ENCODE measurements around the gene COL26A1. TPM values are rescaled to one million over a fixed set of nuclear protein-coding genes. Genes with fewer than 3 reads are reported as not detected.

The COL26A1 gene
- total RNA-seq, 1 experiment from 2014 or later = 0.20 TPM

- Histone ChIP-seq H3K9me2 (ENCODE audit: insufficient read depth) (no peaks in the 10 kb centered on the region), H3F3A (ENCODE audit: insufficient read depth, low read depth) (no peaks in the 10 kb centered on the region), H3K27ac (no peak overlapping the region), H3K27me3 (ENCODE audit: insufficient read depth, low read depth) (peaks cover 83% of the 10 kb centered on the region), H2AFZ (no peak overlapping the region), H3K79me2 (ENCODE audit: low read depth) (no peaks in the 10 kb centered on the region), H3K9me3 (ENCODE audit: insufficient read depth, low read depth) (no peaks in the 10 kb centered on the region), H3K4me2 (no peak overlapping the region), H3K4me3 (no peak overlapping the region), H4K20me1 (ENCODE audit: insufficient read depth) (no peaks in the 10 kb centered on the region), H3K4me1 (replicated peaks; ENCODE audit: insufficient read depth) (no peaks in the 10 kb centered on the region), H3K36me3 (ENCODE audit: low read depth) (no peaks in the 10 kb centered on the region)
- TF ChIP-seq, protein P1, sequence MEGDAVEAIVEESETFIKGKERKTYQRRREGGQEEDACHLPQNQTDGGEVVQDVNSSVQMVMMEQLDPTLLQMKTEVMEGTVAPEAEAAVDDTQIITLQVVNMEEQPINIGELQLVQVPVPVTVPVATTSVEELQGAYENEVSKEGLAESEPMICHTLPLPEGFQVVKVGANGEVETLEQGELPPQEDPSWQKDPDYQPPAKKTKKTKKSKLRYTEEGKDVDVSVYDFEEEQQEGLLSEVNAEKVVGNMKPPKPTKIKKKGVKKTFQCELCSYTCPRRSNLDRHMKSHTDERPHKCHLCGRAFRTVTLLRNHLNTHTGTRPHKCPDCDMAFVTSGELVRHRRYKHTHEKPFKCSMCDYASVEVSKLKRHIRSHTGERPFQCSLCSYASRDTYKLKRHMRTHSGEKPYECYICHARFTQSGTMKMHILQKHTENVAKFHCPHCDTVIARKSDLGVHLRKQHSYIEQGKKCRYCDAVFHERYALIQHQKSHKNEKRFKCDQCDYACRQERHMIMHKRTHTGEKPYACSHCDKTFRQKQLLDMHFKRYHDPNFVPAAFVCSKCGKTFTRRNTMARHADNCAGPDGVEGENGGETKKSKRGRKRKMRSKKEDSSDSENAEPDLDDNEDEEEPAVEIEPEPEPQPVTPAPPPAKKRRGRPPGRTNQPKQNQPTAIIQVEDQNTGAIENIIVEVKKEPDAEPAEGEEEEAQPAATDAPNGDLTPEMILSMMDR (conservative IDR thresholded peaks at IDR 0.05) = no peak
- no peak for TF ChIP-seq EZH2 (IDR thresholded peaks at IDR 0.05; ENCODE audit: low read depth)
- intact Hi-C loops (cut with micrococcal nuclease; ENCODE audit: unreplicated experiment) = no loop called here
- ChIA-PET CTCF (no interaction called here), POLR2A (ENCODE audit: unreplicated experiment) (interaction anchor here (0.5 kb wide), 2 partner anchors 166 to 1015 kb away, joined by 10 to 14 read pairs; no protein-coding TSS in a partner anchor)
- no peak for DNase-seq
- BruUV-seq (replicated peaks) = no TSS peak
These were observed 155.7 kb downstream of the COL26A1 start for GRCh38 chr7:101518336-101518735.

- Histone ChIP-seq H3K9me2 (ENCODE audit: insufficient read depth) (no peaks in the 10 kb centered on the region), H3K4me1 (replicated peaks; ENCODE audit: insufficient read depth) (no peaks in the 10 kb centered on the region), H3K4me2 (no peak overlapping the region), H4K20me1 (ENCODE audit: insufficient read depth) (no peaks in the 10 kb centered on the region), H2AFZ (no peak overlapping the region), H3K27ac (no peak overlapping the region), H3F3A (ENCODE audit: insufficient read depth, low read depth) (no peaks in the 10 kb centered on the region), H3K9me3 (ENCODE audit: insufficient read depth, low read depth) (no peaks in the 10 kb centered on the region), H3K27me3 (ENCODE audit: insufficient read depth, low read depth) (peaks cover 83% of the 10 kb centered on the region), H3K4me3 (no peak overlapping the region), H3K36me3 (ENCODE audit: low read depth) (no peaks in the 10 kb centered on the region), H3K79me2 (ENCODE audit: low read depth) (no peaks in the 10 kb centered on the region)
- intact Hi-C loops (cut with micrococcal nuclease; ENCODE audit: unreplicated experiment) = no loop called here
- POLR2A ChIA-PET (ENCODE audit: unreplicated experiment) = no interaction called here
- TF ChIP-seq, protein P1 (conservative IDR thresholded peaks at IDR 0.05) = no peak
- TF ChIP-seq EZH2 (IDR thresholded peaks at IDR 0.05; ENCODE audit: low read depth) = no peak
- DNase-seq = no peak
- CTCF ChIA-PET = interaction anchor here (0.5 kb wide), 1 partner anchor 203 kb away, joined by 22 read pairs; no protein-coding TSS in a partner anchor
- no TSS peak for BruUV-seq (replicated peaks)
These were observed 156.8 kb downstream of the COL26A1 start for GRCh38 chr7:101519324-101520023.

GRCh38 chr7:101521430-101521925, 158.8 kb downstream of the COL26A1 start:
- no peak for DNase-seq
- Histone ChIP-seq H3K9me3 (ENCODE audit: insufficient read depth, low read depth) (no peaks in the 10 kb centered on the region), H3K4me3 (no peak overlapping the region), H3F3A (ENCODE audit: insufficient read depth, low read depth) (no peaks in the 10 kb centered on the region), H3K4me1 (replicated peaks; ENCODE audit: insufficient read depth) (no peaks in the 10 kb centered on the region), H3K79me2 (ENCODE audit: low read depth) (no peaks in the 10 kb centered on the region), H3K4me2 (no peak overlapping the region), H3K27ac (no peak overlapping the region), H3K9me2 (ENCODE audit: insufficient read depth) (no peaks in the 10 kb centered on the region), H2AFZ (no peak overlapping the region), H3K36me3 (ENCODE audit: low read depth) (no peaks in the 10 kb centered on the region), H4K20me1 (ENCODE audit: insufficient read depth) (no peaks in the 10 kb centered on the region), H3K27me3 (ENCODE audit: insufficient read depth, low read depth) (peaks cover 68% of the 10 kb centered on the region)
- ChIA-PET POLR2A (ENCODE audit: unreplicated experiment) (no interaction called here), CTCF (no interaction called here)
- no TSS peak for BruUV-seq (replicated peaks)
- intact Hi-C loops (cut with micrococcal nuclease; ENCODE audit: unreplicated experiment) = no loop called here
- TF ChIP-seq EZH2 (IDR thresholded peaks at IDR 0.05; ENCODE audit: low read depth) = no peak
- TF ChIP-seq, protein P1 (conservative IDR thresholded peaks at IDR 0.05) = no peak

Measured in PC-9 (cell line).